Smooth muscle cell (in vitro differentiated cells): ENCODE measurements around the gene MRAS. TPM values are rescaled to one million over a fixed set of nuclear protein-coding genes. Genes with fewer than 3 reads are reported as not detected.

Source experiments
- DNase-seq: peaks from one replicate; lab custom pipeline; 2025; ENCODE audit not compliant: unreplicated experiment; lab: John Stamatoyannopoulos, UW
- H2AFZ ChIP-seq: fragments of 200-600 bp; sonication (generic); 2 replicates; pipeline ENCODE4 v1.6.0; 2016; ENCODE audit warnings: antibody characterized with exemption, low read depth, mild to moderate bottlenecking
- H3F3A ChIP-seq: fragments of 200-600 bp; sonication (generic); 2 replicates; pipeline ENCODE4 v1.6.0; 2017; ENCODE audit warnings: antibody characterized with exemption, low read depth
- H3K27ac ChIP-seq: fragments of 200-600 bp; sonication (generic); 2 replicates; pipeline ENCODE4 v1.5.1; 2016; ENCODE audit warnings: low read depth, mild to moderate bottlenecking
- H3K27me3 ChIP-seq: fragments of 200-600 bp; sonication (generic); 2 replicates; pipeline ENCODE4 v1.6.1; 2016; ENCODE audit warnings: low read depth, mild to moderate bottlenecking
- H3K36me3 ChIP-seq: fragments of 200-600 bp; sonication (generic); 2 replicates; pipeline ENCODE4 v1.5.1; 2016; ENCODE audit warnings: low read depth
- H3K4me1 ChIP-seq: fragments of 200-600 bp; sonication (generic); 2 replicates; pipeline ENCODE4 v1.5.1; 2016; ENCODE audit warnings: low read depth
- H3K4me2 ChIP-seq: fragments of 200-600 bp; sonication (generic); 2 replicates; pipeline ENCODE4 v1.6.0; 2016; ENCODE audit warnings: mild to moderate bottlenecking
- H3K4me3 ChIP-seq: fragments of 200-600 bp; sonication (generic); 2 replicates; pipeline ENCODE4 v1.5.1; 2016; ENCODE audit warnings: mild to moderate bottlenecking
- H3K79me2 ChIP-seq: fragments of 200-600 bp; sonication (generic); 2 replicates; pipeline ENCODE4 v1.6.0; 2016; ENCODE audit warnings: low read depth, mild to moderate bottlenecking
- H3K9ac ChIP-seq: fragments of 200-600 bp; sonication (generic); 2 replicates; pipeline ENCODE4 v1.6.0; 2016; ENCODE audit warnings: low read depth
- H3K9me3 ChIP-seq: fragments of 200-600 bp; sonication (generic); replicated peaks from 2 replicates; pipeline ENCODE4 v1.5.1; 2016; ENCODE audit warnings: low read depth
- H4K20me1 ChIP-seq: fragments of 200-600 bp; sonication (generic); 2 replicates; pipeline ENCODE4 v1.6.0; 2016; ENCODE audit warnings: low read depth
- CTCF ChIP-seq: fragments of 200-600 bp; sonication (generic); IDR thresholded peaks from 2 replicates; pipeline ENCODE4 v1.5.1; 2017; ENCODE audit warnings: borderline replicate concordance, mild to moderate bottlenecking, antibody characterized with exemption; ENCODE audit not compliant: insufficient read depth, poor library complexity, severe bottlenecking
- WGBS: methylation state at CpG from one replicate; pipeline ENCODE4 v1.1.7; 2016; ENCODE audit warnings: low lambda C conversion rate; 5-methylcytosine and 5-hydroxymethylcytosine counted together
- polyA plus RNA-seq: library from polyadenylated mRNA; unstranded; fragments of >200 nt; fragmentation: Nextera tagmentation; extraction: Ambion mirVana; gene quantifications from 2 replicates; pipeline ENCODE4 v1.2.1, GENCODE V29; 2016
- total RNA-seq: library from RNA; depleted of rRNA; stranded (reverse); fragments of >200 nt; gene quantifications from 2 replicates; pipeline ENCODE4 v1.2.3, GENCODE V29; 2014

The MRAS gene
- total and polyA plus RNA-seq, 2 experiments from 2014 or later, result 43.0 to 60.5 TPM

GRCh38 chr3:138405001-138405400 is 56.6 kb downstream of the MRAS start:
- Histone ChIP-seq H3K9me3 (no peaks in the 10 kb centered on the region), H3K79me2 (no peaks in the 10 kb centered on the region), H3K4me1 (no peaks in the 10 kb centered on the region), H3K9ac (no peak overlapping the region), H3F3A (no peaks in the 10 kb centered on the region), H3K27me3 (no peaks in the 10 kb centered on the region), H4K20me1 (no peaks in the 10 kb centered on the region), H3K4me3 (no peak overlapping the region), H3K36me3 (no peaks in the 10 kb centered on the region), H3K27ac (no peak overlapping the region), H3K4me2 (no peak overlapping the region), H2AFZ (no peak overlapping the region)
- no peak for TF ChIP-seq CTCF
- WGBS, result 97% methylated on average over 7 of the region's 7 CpGs
- DNase-seq, result no peak

GRCh38 chr3:138405486-138405885 is 57.1 kb downstream of the MRAS start:
- no peak overlapping the region for H3K9ac ChIP-seq
- H3K4me1 ChIP-seq, result no peaks in the 10 kb centered on the region
- no peak for TF ChIP-seq CTCF
- H2AFZ ChIP-seq, result no peak overlapping the region
- no peak overlapping the region for H3K4me3 ChIP-seq
- H3K9me3 ChIP-seq, result no peaks in the 10 kb centered on the region
- no peaks in the 10 kb centered on the region for H3K27me3 ChIP-seq
- H3K4me2 ChIP-seq, result no peak overlapping the region
- H3F3A ChIP-seq, result no peaks in the 10 kb centered on the region
- 93% methylated on average over 5 of the region's 5 CpGs for WGBS
- H3K36me3 ChIP-seq, result no peaks in the 10 kb centered on the region
- H3K79me2 ChIP-seq, result no peaks in the 10 kb centered on the region
- H3K27ac ChIP-seq, result no peak overlapping the region
- no peaks in the 10 kb centered on the region for H4K20me1 ChIP-seq
- DNase-seq, result no peak

- Histone ChIP-seq H3K36me3 (no peaks in the 10 kb centered on the region), H3K27ac (no peak overlapping the region), H3K9ac (no peak overlapping the region), H3K27me3 (no peaks in the 10 kb centered on the region), H3K9me3 (no peaks in the 10 kb centered on the region), H3K4me2 (no peak overlapping the region), H3K79me2 (no peaks in the 10 kb centered on the region), H2AFZ (no peak overlapping the region), H3K4me1 (no peaks in the 10 kb centered on the region), H4K20me1 (no peaks in the 10 kb centered on the region), H3K4me3 (no peak overlapping the region), H3F3A (no peaks in the 10 kb centered on the region)
- no peak for DNase-seq
- no peak for TF ChIP-seq CTCF
- WGBS, result 85% methylated on average over 2 of the region's 2 CpGs
Observed at GRCh38 chr3:138406606-138407005, 58.2 kb downstream of the MRAS start.

- Histone ChIP-seq H3K27ac (no peak overlapping the region), H3K27me3 (no peaks in the 10 kb centered on the region), H2AFZ (no peak overlapping the region), H3K4me1 (no peaks in the 10 kb centered on the region), H3K9me3 (no peaks in the 10 kb centered on the region), H3K36me3 (no peaks in the 10 kb centered on the region), H3K79me2 (no peaks in the 10 kb centered on the region), H3K4me3 (no peak overlapping the region), H3F3A (no peaks in the 10 kb centered on the region), H4K20me1 (no peaks in the 10 kb centered on the region), H3K4me2 (no peak overlapping the region), H3K9ac (no peak overlapping the region)
- no peak for DNase-seq
- WGBS, result 75% methylated on average over 3 of the region's 3 CpGs
- no peak for TF ChIP-seq CTCF
Observed at GRCh38 chr3:138407236-138407907, 59.0 kb downstream of the MRAS start.
